HG03520 (cell line): Measurements from ENCODE around the gene IL24.
"Not testable (repeated sequence)": the region's sequence is repeated elsewhere in the genome, so short reads cannot be mapped to it uniquely, and the experiment has no call there.

Experiments used
- ATAC-seq: cut with Tn5 transposase; IDR thresholded peaks from one replicate; pipeline ENCODE4 v1.9.1; 2021; ENCODE audit warnings: mild to moderate bottlenecking, moderate library complexity; ENCODE audit not compliant: unreplicated experiment

The IL24 gene

GRCh38 chr1:206923961-206924557 lies 26.8 kb downstream of the IL24 start:
- not testable (repeated sequence) for ATAC-seq

GRCh38 chr1:206924592-206925105 lies 27.4 kb downstream of the IL24 start:
- ATAC-seq: peak; percentile 12

GRCh38 chr1:206925106-206925736 lies 28.0 kb downstream of the IL24 start:
- peak; percentile 57 for ATAC-seq

GRCh38 chr1:206926286-206926685 lies 29.0 kb downstream of the IL24 start:
- ATAC-seq: no peak

GRCh38 chr1:206929524-206929923 lies 32.3 kb downstream of the IL24 start:
- no peak for ATAC-seq

- ATAC-seq: peak; percentile 54
Measured at GRCh38 chr1:206930210-206930798, 33.1 kb downstream of the IL24 start.

- no peak for ATAC-seq
Measured at GRCh38 chr1:206931709-206932108, 34.5 kb downstream of the IL24 start.

GRCh38 chr1:206932177-206932576 lies 34.9 kb downstream of the IL24 start:
- ATAC-seq: no peak

- ATAC-seq: no peak
Measured at GRCh38 chr1:206933333-206933945, 36.2 kb downstream of the IL24 start.

- ATAC-seq: no peak
Measured at GRCh38 chr1:206935491-206936067, 38.3 kb downstream of the IL24 start.

GRCh38 chr1:206937425-206937824 lies 40.2 kb downstream of the IL24 start:
- no peak for ATAC-seq

GRCh38 chr1:206939131-206939530 lies 41.9 kb downstream of the IL24 start:
- ATAC-seq: no peak

GRCh38 chr1:206939841-206940587 lies 42.8 kb downstream of the IL24 start:
- ATAC-seq: no peak

- ATAC-seq: no peak
Measured at GRCh38 chr1:206940588-206940936, 43.3 kb downstream of the IL24 start.

- ATAC-seq: no peak
Measured at GRCh38 chr1:206941766-206942418, 44.6 kb downstream of the IL24 start.

- ATAC-seq: no peak
Measured at GRCh38 chr1:206944703-206945102, 47.5 kb downstream of the IL24 start.

GRCh38 chr1:206945779-206946178 lies 48.5 kb downstream of the IL24 start:
- ATAC-seq: no peak

- ATAC-seq: no peak
Measured at GRCh38 chr1:206946261-206946660, 49.0 kb downstream of the IL24 start, which contains the start of gene PIGR. Gene PIGR, minus strand, starts transcription at chr1:206946466. Its CDS starts 5,935 bp downstream, at chr1:206940531.

- ATAC-seq: no peak
Measured at GRCh38 chr1:206947255-206947654, 50.0 kb downstream of the IL24 start.

- no peak for ATAC-seq
Measured at GRCh38 chr1:206949208-206949607, 52.0 kb downstream of the IL24 start.
